Rectal smooth muscle tissue (tissue), 1 donor: ENCODE results near the gene GM2A.
"Not testable (repeated sequence)": the region's sequence is repeated elsewhere in the genome, so short reads cannot be mapped to it uniquely, and the experiment has no call there.

ENCODE experiments used
- H3K27ac ChIP-seq: one replicate; pipeline ENCODE4 v1.7.0; 2013; ENCODE audit warnings: low read depth, low read length, inconsistent platforms
- H3K27me3 ChIP-seq: one replicate; pipeline ENCODE4 v1.7.0; 2013; ENCODE audit warnings: low read length; ENCODE audit not compliant: control insufficient read depth, insufficient read depth
- H3K36me3 ChIP-seq: one replicate; pipeline ENCODE4 v1.7.0; 2013; ENCODE audit warnings: low read length; ENCODE audit not compliant: control insufficient read depth, insufficient read depth
- H3K4me1 ChIP-seq: one replicate; pipeline ENCODE4 v1.7.0; 2013; ENCODE audit warnings: low read length; ENCODE audit not compliant: control insufficient read depth, insufficient read depth
- H3K4me3 ChIP-seq: one replicate; pipeline ENCODE4 v1.7.0; 2013; ENCODE audit warnings: low read length
- H3K9ac ChIP-seq: one replicate; pipeline ENCODE4 v1.7.0; 2013; ENCODE audit warnings: low read length

Gene GM2A

DNA sequence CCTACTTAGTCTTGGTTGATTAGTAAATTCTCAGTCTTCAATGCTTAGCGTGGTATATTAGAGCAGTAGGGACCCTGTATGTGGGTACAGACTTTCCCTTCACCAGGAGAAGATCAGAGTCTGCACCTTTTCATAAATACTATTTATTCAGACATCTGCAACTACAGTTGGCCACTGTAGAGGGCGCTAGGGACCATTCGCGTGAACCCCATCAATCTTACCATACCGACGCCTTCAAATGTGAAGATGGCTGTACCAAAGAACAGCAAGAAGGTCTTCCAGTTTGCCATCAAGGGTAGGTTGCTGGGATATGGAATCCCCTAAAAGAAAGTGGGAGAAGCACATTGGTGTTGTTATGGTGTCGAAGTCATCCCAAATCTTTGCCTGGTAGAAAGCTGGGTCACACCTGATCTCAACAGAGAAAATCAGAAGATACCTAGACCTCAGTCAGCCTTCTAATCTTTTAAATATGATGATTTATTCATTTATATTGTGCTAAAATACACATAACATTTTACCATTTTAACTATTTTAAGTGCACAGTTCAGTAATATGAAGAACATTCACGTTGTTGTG, 31.5 kb downstream of the GM2A start:
- Histone ChIP-seq H3K27me3 (no peaks in the 10 kb centered on the region), H3K27ac (no peak overlapping the region), H3K4me1 (no peaks in the 10 kb centered on the region), H3K36me3 (no peaks in the 10 kb centered on the region), H3K4me3 (no peak overlapping the region), H3K9ac (no peak overlapping the region)

DNA sequence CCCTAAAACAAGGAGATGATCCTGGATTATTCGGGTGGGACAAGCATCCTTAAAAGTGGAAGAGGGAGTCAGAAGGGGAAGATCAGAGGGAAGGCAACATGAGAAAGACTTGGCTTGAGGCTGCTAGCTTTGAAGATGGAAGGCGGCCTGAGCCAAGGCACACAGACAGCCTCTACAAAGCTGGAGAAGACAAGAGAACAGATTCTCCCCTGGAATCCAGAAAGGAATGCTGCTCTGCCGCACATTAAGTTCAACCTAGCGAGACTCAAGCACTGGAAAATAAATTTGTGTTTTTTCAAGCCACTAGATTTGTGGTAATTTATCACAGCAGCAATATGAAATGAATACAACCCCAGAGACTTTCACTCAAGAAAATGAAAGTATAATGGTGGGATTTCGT, 32.7 kb downstream of the GM2A start:
- H3K9ac ChIP-seq, result no peak overlapping the region
- H3K4me1 ChIP-seq, result no peaks in the 10 kb centered on the region
- no peak overlapping the region for H3K4me3 ChIP-seq
- no peaks in the 10 kb centered on the region for H3K27me3 ChIP-seq
- no peaks in the 10 kb centered on the region for H3K36me3 ChIP-seq
- no peak overlapping the region for H3K27ac ChIP-seq

DNA sequence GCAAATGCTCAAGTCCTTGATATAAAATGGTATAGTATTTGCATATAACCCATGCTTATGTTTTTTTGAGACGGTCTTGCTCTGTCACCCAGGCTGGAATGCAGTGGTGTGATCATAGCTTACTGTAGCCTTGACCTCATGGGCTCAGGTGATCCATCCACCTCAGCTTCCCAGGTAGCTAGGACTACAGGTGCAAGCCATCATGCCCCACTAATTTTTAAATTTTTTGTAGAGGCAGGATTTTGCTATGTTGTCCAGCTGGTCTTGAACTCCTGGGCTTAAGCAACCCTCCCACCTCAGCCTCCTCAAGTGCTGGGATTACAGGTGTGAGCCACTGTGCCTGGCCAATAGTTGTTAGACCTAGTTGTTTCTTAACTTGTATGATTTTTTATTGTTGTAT, 33.3 kb downstream of the GM2A start:
- H3K4me3 ChIP-seq, result no peak overlapping the region
- no peak overlapping the region for H3K27ac ChIP-seq
- no peaks in the 10 kb centered on the region for H3K4me1 ChIP-seq
- no peaks in the 10 kb centered on the region for H3K27me3 ChIP-seq
- H3K9ac ChIP-seq, result no peak overlapping the region
- H3K36me3 ChIP-seq, result no peaks in the 10 kb centered on the region

DNA sequence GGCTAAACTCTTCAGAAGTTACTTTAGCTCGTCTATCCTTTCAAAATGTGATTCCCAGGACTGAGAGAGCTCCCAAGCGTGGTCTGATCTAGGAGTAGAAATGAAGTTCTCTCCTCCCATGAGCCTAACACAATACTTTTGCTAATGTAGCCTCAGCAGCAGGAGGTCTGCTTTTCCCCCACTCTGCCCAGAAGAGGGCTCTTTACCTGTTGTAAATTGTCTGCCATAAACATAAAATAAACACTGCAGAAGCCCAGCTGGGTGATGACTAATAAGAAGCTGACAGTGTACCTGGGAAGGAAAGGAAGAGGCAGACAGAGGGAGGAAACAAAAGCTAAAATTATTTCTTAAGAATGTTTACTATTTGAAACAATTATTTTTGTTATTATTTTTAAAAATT, 35.2 kb downstream of the GM2A start:
- Histone ChIP-seq H3K36me3 (no peaks in the 10 kb centered on the region), H3K9ac (no peak overlapping the region), H3K4me1 (no peaks in the 10 kb centered on the region), H3K4me3 (no peak overlapping the region), H3K27me3 (no peaks in the 10 kb centered on the region), H3K27ac (no peak overlapping the region)

DNA sequence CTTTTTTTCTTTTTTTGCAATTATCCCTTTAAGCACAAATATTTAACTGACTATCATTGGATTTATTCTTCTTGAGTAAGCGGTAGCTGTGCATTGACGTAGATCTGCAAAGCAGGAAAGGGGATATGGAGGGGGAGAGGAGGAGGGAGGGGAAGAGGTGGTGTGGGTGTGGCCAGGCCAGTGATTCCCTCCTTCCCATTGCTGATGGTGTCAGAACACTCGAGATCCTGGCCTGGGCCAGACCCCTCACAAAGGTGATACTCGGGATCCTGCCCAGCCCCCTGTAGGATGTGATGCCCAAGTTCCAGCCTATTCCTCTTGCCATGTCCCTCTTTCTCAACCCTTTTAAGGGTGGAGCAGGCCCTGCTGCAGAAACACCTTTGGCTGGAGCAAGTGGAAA, 40.6 kb downstream of the GM2A start:
- H3K27ac ChIP-seq, result no peak overlapping the region
- H3K4me1 ChIP-seq, result no peaks in the 10 kb centered on the region
- H3K27me3 ChIP-seq, result no peaks in the 10 kb centered on the region
- H3K4me3 ChIP-seq, result no peak overlapping the region
- no peak overlapping the region for H3K9ac ChIP-seq
- no peaks in the 10 kb centered on the region for H3K36me3 ChIP-seq

DNA sequence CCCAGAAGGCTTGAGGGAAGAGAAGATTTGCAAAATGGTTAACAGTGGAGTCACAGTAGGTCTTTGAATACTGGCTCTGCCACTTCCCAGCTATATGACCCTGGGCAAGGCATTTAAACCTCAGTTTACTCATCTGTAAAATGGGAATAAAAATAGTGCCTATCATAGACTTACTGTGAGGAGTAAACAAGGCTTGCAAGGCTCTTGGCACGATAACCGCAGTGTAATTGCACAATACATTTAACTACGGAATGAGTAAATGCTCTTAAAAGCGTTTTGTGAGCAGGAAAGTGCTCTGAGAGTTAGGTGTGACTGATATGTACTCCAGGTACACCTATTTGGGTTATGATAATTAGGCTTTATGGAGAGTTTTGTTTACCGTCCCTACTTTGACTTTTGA, 42.2 kb downstream of the GM2A start:
- H3K27me3 ChIP-seq, result no peaks in the 10 kb centered on the region
- H3K4me1 ChIP-seq, result no peaks in the 10 kb centered on the region
- no peaks in the 10 kb centered on the region for H3K36me3 ChIP-seq

DNA sequence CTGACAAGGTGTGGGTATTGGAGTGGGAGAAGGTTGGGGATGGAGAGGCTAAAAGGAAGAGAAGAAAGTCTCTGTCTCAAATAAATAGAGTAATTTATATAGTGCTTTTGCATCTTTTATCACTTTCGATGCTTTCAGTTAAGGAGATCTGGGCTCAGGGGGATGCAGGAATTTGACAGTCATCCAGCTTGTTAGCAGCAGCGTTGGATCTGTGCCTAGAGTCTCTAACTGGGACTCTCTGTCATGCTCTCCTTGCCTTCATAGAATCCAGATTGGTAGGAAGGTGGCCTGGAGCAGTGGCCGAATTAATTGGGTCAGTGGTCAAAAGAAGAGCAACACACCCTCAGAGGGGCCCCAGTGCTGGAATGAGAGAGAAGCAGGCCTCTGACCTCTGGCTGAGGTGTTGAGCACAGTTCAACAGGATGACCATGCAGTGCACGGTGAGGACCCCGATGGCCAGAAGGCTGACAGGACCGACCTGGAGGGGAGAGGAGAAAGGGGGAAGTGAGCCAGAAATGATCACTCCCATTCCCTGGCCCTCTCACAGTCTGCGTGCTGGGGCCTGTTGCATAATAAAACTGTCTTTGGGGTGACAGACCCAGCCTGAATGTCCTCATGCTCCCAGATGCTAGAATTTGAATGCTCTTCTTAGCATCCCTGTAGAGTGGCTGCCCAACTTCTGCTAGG, 42.9 kb downstream of the GM2A start:
- Histone ChIP-seq H3K4me3 (no peak overlapping the region), H3K27me3 (no peaks in the 10 kb centered on the region), H3K36me3 (no peaks in the 10 kb centered on the region), H3K27ac (no peak overlapping the region), H3K4me1 (no peaks in the 10 kb centered on the region), H3K9ac (no peak overlapping the region)

More for the DNA sequence above, 42.2 kb downstream of the GM2A start:
- Histone ChIP-seq H3K9ac (no peak overlapping the region), H3K4me3 (no peak overlapping the region), H3K27ac (no peak overlapping the region)

DNA sequence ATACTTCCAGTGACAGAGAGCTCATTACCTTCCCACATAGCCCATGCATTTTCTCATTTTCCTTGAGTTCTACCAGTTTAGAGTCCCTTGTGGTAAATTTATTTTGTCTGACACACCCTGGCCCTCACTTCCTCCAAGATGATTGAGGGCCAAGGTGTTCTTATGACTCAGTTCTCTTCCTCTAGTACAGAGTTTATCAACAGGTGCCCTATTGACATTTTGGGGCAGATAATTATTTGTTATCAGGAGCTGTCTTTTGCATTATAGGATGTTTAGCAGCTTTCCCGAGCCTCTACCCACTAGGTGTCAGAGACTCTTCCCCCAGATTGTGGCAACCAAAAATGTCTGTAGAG, 43.5 kb downstream of the GM2A start:
- no peaks in the 10 kb centered on the region for H3K27me3 ChIP-seq
- no peaks in the 10 kb centered on the region for H3K36me3 ChIP-seq
- H3K4me3 ChIP-seq, result no peak overlapping the region
- no peak overlapping the region for H3K9ac ChIP-seq
- no peak overlapping the region for H3K27ac ChIP-seq
- H3K4me1 ChIP-seq, result no peaks in the 10 kb centered on the region

DNA sequence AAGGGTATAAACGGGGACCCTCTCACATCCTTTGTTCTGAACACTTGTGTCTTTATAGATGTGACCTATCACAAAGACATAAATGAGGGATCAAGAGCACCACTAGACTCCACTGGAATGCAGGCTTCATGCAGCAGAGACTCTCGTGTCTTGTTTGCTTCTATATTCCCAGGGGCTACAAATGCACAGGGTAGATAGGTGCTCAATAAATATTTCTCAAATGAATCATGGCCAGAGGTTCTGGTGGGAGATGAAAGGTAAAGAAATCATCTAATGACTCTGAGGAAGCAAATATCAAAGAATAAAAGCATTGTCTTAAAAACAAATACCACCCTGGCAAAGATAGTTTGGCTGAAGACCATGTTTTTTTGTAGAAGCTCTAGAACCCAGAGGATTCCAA, 44.0 kb downstream of the GM2A start:
- Histone ChIP-seq H3K27me3 (no peaks in the 10 kb centered on the region), H3K27ac (no peak overlapping the region), H3K4me3 (no peak overlapping the region), H3K4me1 (no peaks in the 10 kb centered on the region), H3K9ac (no peak overlapping the region), H3K36me3 (no peaks in the 10 kb centered on the region)

DNA sequence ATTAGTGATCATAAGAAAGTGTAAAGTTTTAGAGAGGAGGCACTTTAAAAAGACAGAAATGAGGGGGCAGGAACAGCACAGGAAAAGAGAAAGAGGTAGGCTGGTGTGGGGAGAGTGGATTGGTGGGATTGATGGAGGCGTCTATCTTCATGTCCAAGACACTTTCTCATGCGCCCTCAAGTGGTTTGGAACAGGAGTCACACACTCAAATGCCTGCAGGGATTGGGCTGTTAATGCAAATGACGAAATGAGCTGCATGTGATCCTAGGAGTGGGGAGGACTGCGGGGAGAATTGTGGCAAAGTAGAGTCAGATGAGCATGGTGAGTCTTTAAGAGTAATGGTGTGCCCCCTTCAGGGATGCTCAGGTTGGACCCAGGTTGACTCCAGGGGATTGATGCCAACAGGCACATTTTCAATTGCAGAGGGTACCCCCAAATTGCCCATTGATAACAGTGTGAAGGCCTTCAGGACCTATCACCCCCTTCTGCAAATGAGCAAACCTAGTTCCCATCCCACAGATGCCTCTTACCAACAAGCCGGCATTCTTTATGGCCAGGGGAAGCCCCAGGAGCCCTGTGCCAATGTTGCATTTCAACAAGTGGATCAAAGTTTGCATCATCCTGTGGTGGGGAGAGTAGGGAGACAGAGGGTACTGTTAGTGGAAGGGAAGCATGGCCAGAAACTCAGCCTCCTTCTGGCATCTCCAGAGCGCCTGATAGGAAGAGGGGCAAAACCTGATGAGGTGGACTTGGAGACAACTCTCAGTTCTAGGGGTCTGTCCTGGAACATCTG, 45.3 kb downstream of the GM2A start:
- H3K4me1 ChIP-seq, result no peaks in the 10 kb centered on the region
- no peaks in the 10 kb centered on the region for H3K36me3 ChIP-seq
- no peak overlapping the region for H3K27ac ChIP-seq
- H3K27me3 ChIP-seq, result no peaks in the 10 kb centered on the region
- H3K9ac ChIP-seq, result no peak overlapping the region
- no peak overlapping the region for H3K4me3 ChIP-seq

DNA sequence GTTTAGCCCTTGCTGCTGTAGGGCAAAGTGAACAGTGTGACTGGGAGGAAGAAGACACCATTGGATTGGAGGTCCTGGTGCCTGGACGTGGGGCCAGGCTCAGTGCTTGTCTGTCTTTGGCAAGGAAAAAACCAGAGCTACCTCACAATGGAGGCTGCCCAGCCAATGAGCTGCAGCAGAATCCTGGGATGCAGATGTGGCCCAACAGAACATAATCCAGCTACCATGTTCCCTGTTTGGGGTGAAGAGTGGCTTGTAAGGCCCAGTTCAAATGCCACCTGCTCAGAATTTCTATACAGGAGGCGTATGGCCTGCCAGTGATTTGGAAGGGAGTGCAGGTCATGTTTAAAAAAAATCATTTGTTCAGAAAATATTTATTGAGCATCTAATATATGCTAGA, 50.7 kb downstream of the GM2A start, which contains the start of gene SLC36A3:
TSS of gene SLC36A3 (minus strand) at position 101 of the 400 bp plus-strand sequence. CDS start 412 bp downstream, outside the sequence.
- no peaks in the 10 kb centered on the region for H3K4me1 ChIP-seq
- H3K27ac ChIP-seq, result no peak within 1 kb of the TSS
- no peaks in the 10 kb centered on the region for H3K36me3 ChIP-seq
- no peaks in the 10 kb centered on the region for H3K27me3 ChIP-seq
- H3K9ac ChIP-seq, result no peak within 1 kb of the TSS
- H3K4me3 ChIP-seq, result no peak within 1 kb of the TSS

DNA sequence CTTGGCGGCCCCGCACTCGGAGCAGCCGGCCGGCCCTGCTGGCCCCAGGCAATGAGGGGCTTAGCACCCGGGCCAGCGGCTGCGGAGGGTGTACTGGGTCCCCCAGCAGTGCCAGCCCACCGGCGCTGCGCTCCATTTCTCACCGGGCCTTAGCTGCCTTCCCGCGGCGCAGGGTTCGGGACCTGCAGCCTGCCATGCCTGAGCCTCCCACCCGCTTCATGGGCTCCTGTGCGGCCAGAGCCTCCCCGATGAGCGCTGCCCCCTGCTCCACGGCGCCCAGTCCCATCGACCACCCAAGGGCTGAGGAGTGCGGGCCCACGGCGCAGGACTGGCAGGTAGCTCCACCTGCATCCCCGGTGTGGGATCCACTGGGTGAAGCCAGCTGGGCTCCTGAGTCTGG, 56.3 kb downstream of the GM2A start:
- not testable (repeated sequence) for H3K36me3 ChIP-seq, H3K27me3 ChIP-seq, H3K9ac ChIP-seq, H3K27ac ChIP-seq, H3K4me3 ChIP-seq, H3K4me1 ChIP-seq

DNA sequence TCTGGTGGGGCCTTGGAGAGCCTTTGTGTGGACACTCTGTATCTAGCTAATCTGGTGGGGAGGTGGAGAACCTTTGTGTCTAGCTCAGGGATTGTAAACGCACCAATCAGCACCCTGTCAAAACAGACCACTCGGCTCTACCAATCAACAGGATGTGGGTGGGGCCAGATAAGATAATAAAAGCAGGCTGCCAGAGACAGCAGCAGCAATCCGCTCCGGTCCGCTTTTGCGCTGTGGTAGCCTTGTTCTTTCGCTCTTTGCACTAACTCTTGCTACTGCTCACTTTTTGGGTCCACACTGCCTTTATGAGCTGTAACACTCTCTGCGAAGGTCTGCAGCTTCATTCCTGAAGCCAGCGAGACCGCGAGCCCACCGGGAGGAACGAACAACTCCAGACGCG, 56.8 kb downstream of the GM2A start:
- H3K27me3 ChIP-seq, H3K4me3 ChIP-seq, H3K27ac ChIP-seq, H3K9ac ChIP-seq, H3K36me3 ChIP-seq, H3K4me1 ChIP-seq: not testable (repeated sequence)
